Mammary epithelial cell (primary cell): ENCODE results near the gene PACSIN3.

ENCODE experiments used
- CTCF ChIP-seq, 2 donors: IDR thresholded peaks in 1 of 2; conservative IDR thresholded peaks in 1 of 2; 2 replicates each; pipeline ENCODE4 v1.5.1; 2011 to 2012; ENCODE audit warnings: inconsistent platforms in 2 of 2, low read length in 2 of 2, mild to moderate bottlenecking in 2 of 2, control low read depth in 1 of 2, low read depth in 1 of 2; ENCODE audit not compliant: insufficient read depth in 1 of 2; ENCODE audit errors: extremely low read depth in 1 of 2
- EZH2 ChIP-seq: IDR thresholded peaks from 2 replicates; pipeline ENCODE4 v1.6.1; 2012; ENCODE audit warnings: low read length, inconsistent platforms, borderline replicate concordance

GRCh38 chr11:47132981-47133380 lies 53.3 kb downstream of the PACSIN3 start:
- TF ChIP-seq CTCF (conservative IDR thresholded peaks at IDR 0.05 in 1 of 2, IDR thresholded peaks at IDR 0.05 in 1 of 2; ENCODE audit: extremely low read depth in 1 of 2, insufficient read depth in 1 of 2, low read depth in 1 of 2, low read length in 2 of 2): no peak
- no peak for TF ChIP-seq EZH2
